Activated CD8-positive, alpha-beta memory T cell treated with anti-CD3 and anti-CD28 coated beads, Interleukin-2, amount 10 ng/mL, durations not matched to agents 7 days and 5 days (primary cell): Measurements from ENCODE around the gene ASGR2. TPM values are rescaled to one million over a fixed set of nuclear protein-coding genes. Genes with fewer than 3 reads are reported as not detected.
A peak's percentile ranks its signal among the peaks of the same experiment; 100 is the strongest.
"Not testable (repeated sequence)": the region's sequence is repeated elsewhere in the genome, so short reads cannot be mapped to it uniquely, and the experiment has no call there.

Experiments
- ATAC-seq: fragments of 150-1000 bp; cut with Tn5 transposase; one replicate; pipeline ENCODE4 v1.10.0; 2021; ENCODE audit warnings: moderate library complexity
- CTCF ChIA-PET: fragments of 350-600 bp; sonication (Branson Sonifier 250); formaldehyde crosslinking; loops from one replicate; lab custom pipeline; 2021; ENCODE audit warnings: antibody characterized with exemption; lab: Charles Lee
- DNase-seq: peaks from one replicate; pipeline ENCODE4 v3.0.0-alpha.2; 2020
- H3K27ac Mint-ChIP-seq: one replicate; pipeline ENCODE4 v1.8.0; 2021; ENCODE audit warnings: mild to moderate bottlenecking, mixed read lengths
- H3K27me3 Mint-ChIP-seq: one replicate; pipeline ENCODE4 v1.8.0; 2021; ENCODE audit warnings: mixed read lengths
- H3K36me3 Mint-ChIP-seq: one replicate; pipeline ENCODE4 v1.8.0; 2021; ENCODE audit warnings: mild to moderate bottlenecking, mixed read lengths
- H3K4me1 Mint-ChIP-seq: one replicate; pipeline ENCODE4 v1.8.0; 2021; ENCODE audit warnings: mixed read lengths
- H3K4me3 Mint-ChIP-seq: one replicate; pipeline ENCODE4 v1.8.0; 2021; ENCODE audit warnings: mild to moderate bottlenecking, moderate library complexity, mixed read lengths
- H3K9me3 Mint-ChIP-seq: one replicate; pipeline ENCODE4 v1.8.0; 2022; ENCODE audit warnings: low read depth, mixed read lengths
- total RNA-seq, 2 experiments: library from RNA; stranded (reverse); gene quantifications; one replicate each; pipeline ENCODE4 v1.2.3, GENCODE V29; 2021

The ASGR2 gene
- total RNA-seq, 2 experiments from 2014 or later = not detected

DNA sequence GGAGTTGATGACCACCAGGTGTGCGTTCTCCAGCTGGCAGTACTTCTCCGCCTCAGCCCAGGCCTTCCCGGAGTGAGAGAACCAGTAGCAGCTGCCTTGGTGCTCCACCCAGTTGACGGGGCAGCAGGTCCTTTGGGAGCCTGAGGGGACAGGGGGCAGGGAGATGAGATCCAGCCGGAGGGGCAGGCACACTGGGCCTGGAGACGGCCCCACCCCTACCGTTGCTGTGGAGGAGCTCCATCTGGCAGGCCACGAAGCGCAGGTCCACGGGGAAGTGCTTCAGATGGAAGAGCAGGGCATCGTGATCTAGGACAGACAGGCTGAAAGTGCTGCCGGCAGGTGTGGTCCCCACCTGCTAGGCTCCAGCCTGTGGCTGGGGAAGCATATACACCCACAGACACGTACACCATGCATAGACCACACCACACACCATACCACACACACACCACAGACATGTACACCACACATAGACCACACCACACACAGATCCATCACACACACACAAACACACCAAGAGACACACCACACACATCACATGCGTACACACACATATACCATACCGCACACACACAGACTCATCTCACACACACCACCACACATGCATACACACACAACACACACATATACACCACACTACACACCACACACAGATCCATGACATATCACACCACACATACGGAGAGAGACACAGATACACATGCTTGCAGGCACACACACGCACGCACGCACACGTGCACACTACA, 7.4 kb downstream of the ASGR2 start:
- peaks cover 5% of the 10 kb centered on the region for H3K27me3 Mint-ChIP-seq
- H3K4me3 Mint-ChIP-seq = no peak overlapping the region
- DNase-seq = no peak
- no peak overlapping the region for H3K27ac Mint-ChIP-seq
- no peaks in the 10 kb centered on the region for H3K36me3 Mint-ChIP-seq
- H3K9me3 Mint-ChIP-seq = no peaks in the 10 kb centered on the region
- peaks cover 12% of the 10 kb centered on the region for H3K4me1 Mint-ChIP-seq
- CTCF ChIA-PET = no interaction called here
- ATAC-seq = no peak

DNA sequence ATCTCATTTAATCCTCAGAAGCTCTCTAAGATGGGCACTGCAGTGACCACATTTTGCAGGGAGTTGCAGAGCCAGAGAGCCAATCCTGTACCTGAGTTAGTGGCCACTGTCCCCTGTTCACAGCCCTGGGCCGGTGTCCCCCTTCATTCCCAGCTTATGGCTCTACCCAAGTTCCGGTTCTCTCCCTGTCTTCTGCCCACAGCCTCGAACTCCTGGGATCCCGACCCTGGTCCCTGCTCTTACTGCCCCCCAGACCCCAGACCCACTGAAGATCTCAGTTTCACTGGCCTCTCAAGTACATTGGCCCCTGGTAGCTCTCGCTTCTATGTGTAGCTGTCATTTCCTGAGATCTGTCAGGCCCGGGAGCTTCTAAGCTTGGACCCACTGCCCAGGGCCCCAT, 12.2 kb downstream of the ASGR2 start:
- ATAC-seq = no peak
- Mint-ChIP-seq H3K9me3 (no peaks in the 10 kb centered on the region), H3K27me3 (peaks cover 7% of the 10 kb centered on the region), H3K4me1 (no peaks in the 10 kb centered on the region), H3K4me3 (no peak overlapping the region), H3K27ac (no peak overlapping the region), H3K36me3 (no peaks in the 10 kb centered on the region)
- CTCF ChIA-PET = interaction anchor here (0.6 kb wide), 1 partner anchor 32 kb away, joined by 3 read pairs; no protein-coding TSS in a partner anchor
- no peak for DNase-seq

DNA sequence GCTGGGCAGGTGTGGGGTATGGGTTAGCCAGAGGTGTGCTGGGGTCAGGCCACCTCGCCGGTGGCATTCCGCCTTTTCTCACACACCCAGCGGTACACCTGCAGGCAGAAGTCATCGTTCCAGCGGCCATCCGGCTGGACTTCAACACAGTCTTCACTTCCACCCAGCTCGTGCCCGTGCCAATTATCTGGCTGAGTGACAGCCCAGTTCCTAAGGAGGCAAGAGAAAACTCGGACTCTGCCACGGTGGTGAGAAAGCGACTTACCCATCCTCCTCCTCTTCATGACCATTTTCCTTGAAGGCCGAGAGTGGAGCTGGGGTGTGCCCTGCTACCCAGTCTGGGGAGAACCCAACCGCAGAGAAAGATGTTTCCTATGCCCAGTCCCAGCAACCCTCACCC, 13.1 kb downstream of the ASGR2 start:
- CTCF ChIA-PET = no interaction called here
- Mint-ChIP-seq H3K4me3 (no peak overlapping the region), H3K27ac (no peak overlapping the region), H3K27me3 (peaks cover 7% of the 10 kb centered on the region), H3K4me1 (no peaks in the 10 kb centered on the region), H3K9me3 (no peaks in the 10 kb centered on the region), H3K36me3 (no peaks in the 10 kb centered on the region)
- ATAC-seq (no peak), DNase-seq (no peak)

DNA sequence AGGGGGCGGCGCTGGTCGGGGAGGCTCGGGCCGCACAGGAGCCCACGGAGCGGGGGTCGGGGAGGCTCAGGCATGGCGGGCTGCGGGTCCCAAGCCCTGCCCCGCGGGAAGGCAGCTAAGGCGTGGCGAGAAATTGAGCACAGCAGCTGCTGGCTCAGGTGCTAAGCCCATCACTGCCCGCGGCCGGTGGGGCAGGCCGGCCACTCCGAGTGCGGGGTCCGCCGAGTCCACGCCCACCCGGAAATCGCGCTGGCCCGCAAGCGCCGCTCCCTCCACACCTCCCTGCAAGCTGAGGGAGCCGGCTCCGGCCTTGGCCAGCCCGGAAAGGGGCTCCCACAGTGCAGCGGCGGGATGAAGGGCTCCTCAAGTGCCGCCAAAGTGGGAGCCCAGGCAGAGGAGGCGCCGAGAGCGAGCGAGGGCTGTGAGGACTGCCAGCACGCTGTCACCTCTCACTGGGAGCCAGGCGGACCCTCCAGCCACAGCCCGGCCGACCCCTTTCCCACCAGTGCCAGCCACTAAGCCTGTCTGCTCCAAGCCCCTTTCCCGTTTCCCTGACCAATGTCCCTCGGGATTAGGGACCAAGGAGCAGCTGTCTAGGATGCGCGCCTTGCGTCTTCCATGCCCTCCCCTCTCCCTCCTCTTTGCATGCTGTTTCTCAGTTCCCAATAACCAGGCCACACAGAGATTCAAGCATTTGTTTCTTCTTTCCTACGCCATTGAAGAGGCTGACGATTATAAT, 13.8 kb downstream of the ASGR2 start:
- CTCF ChIA-PET, H3K4me1 Mint-ChIP-seq: not testable (repeated sequence)

DNA sequence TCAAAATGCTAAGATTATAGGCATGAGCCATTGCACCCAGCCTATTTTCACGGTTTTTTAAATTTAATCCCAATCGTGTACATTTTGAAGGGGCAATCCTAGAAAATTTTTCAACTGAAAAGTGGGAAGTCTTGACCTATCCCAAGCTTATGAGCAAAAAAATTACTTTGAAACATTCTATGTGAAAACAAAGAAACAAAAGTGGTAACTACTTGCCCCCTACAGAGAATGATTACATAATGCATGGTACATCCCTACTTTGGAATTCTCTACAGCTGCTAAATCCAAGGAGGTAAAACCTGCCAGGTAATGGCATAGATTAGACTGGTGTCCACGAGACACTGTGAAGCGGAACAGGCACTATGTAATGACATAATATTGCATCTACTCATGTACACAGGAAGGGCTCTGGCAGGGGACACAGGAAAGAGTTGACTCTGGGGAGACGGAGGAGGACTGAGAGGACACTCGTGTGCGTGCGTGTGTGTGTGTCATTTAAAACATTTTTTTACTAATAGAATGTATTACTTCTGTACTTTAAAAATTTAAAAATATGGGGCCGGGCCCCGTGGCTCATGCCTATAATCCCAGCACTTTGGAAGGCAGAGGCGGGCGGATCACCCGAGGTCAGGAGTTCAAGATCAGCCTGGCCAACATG, 15.7 kb downstream of the ASGR2 start:
- H3K4me1 Mint-ChIP-seq = no peaks in the 10 kb centered on the region
- no peak overlapping the region for H3K4me3 Mint-ChIP-seq
- CTCF ChIA-PET = no interaction called here
- no peaks in the 10 kb centered on the region for H3K9me3 Mint-ChIP-seq
- no peak overlapping the region for H3K27ac Mint-ChIP-seq
- peaks cover 17% of the 10 kb centered on the region for H3K27me3 Mint-ChIP-seq
- no peak for DNase-seq
- H3K36me3 Mint-ChIP-seq = no peaks in the 10 kb centered on the region
- no peak for ATAC-seq

More for the DNA sequence above, 13.8 kb downstream of the ASGR2 start:
- not testable (repeated sequence) for H3K36me3 Mint-ChIP-seq, H3K27ac Mint-ChIP-seq, H3K27me3 Mint-ChIP-seq, ATAC-seq, H3K9me3 Mint-ChIP-seq, DNase-seq, H3K4me3 Mint-ChIP-seq

DNA sequence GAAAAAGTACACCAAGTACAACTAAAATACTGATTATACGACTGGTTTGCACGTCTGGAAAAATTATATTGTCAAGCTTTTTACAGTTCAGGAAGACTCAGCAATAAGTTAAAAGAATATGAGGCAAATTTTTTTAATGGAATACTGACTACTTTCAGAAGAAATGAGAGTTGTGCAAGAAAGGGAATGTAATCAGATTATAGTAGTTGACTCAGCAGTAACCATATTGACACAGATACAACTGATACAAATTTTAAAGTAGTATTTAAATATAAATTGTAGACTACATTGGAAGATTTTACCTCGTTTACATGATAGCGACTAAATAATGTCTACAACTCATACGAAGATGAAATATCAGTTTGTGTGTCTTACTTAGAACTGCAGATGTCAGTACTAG, 16.7 kb downstream of the ASGR2 start:
- Mint-ChIP-seq H3K4me1 (no peaks in the 10 kb centered on the region), H3K4me3 (no peak overlapping the region), H3K9me3 (no peaks in the 10 kb centered on the region), H3K36me3 (no peaks in the 10 kb centered on the region), H3K27me3 (peaks cover 17% of the 10 kb centered on the region), H3K27ac (no peak overlapping the region)
- DNase-seq = no peak
- CTCF ChIA-PET = no interaction called here
- no peak for ATAC-seq

DNA sequence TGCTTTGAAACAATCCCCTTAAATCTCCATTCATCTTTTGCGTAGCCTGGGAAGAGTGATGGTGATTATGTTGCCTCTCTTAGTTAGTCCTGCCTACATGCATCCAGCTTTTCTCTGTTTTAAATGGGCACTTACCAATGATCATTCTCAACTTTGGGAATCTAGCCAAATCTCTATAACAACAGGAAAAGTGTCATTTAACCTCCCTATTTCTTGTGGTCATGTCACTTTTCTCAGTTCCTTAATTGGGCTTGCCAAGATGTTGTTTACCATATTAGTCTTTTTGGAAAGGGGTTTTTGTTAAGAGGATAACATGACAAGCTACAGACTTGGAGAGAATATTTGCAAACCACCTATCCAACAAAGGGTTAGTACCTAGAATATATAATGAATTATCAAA, 19.0 kb downstream of the ASGR2 start:
- Mint-ChIP-seq H3K4me1 (no peaks in the 10 kb centered on the region), H3K4me3 (no peak overlapping the region), H3K9me3 (no peaks in the 10 kb centered on the region), H3K27me3 (peaks cover 23% of the 10 kb centered on the region), H3K27ac (no peak overlapping the region), H3K36me3 (no peaks in the 10 kb centered on the region)
- no peak for ATAC-seq
- CTCF ChIA-PET = no interaction called here
- no peak for DNase-seq

DNA sequence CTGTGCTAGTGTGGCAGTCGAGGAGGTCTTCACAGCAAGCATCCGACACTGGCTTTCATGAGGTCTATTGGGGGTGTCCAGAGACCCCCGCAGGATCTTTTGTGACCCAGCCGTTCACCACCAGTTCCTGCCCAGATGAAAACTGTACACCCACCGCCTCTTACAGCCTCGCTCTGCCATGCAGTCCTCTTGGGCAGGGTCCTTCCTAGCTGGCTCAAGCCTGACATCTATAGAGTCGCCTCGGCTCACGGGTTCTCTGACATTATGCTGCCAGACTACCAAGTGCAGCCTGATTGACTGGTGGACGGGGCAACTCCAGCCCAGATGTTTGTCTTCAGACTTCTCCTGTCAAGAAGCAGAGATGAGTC, 20.0 kb downstream of the ASGR2 start:
- CTCF ChIA-PET = no interaction called here
- DNase-seq = no peak
- Mint-ChIP-seq H3K4me3 (no peak overlapping the region), H3K27ac (no peak overlapping the region), H3K36me3 (no peaks in the 10 kb centered on the region), H3K9me3 (no peaks in the 10 kb centered on the region), H3K4me1 (no peaks in the 10 kb centered on the region), H3K27me3 (peaks cover 22% of the 10 kb centered on the region)
- no peak for ATAC-seq

DNA sequence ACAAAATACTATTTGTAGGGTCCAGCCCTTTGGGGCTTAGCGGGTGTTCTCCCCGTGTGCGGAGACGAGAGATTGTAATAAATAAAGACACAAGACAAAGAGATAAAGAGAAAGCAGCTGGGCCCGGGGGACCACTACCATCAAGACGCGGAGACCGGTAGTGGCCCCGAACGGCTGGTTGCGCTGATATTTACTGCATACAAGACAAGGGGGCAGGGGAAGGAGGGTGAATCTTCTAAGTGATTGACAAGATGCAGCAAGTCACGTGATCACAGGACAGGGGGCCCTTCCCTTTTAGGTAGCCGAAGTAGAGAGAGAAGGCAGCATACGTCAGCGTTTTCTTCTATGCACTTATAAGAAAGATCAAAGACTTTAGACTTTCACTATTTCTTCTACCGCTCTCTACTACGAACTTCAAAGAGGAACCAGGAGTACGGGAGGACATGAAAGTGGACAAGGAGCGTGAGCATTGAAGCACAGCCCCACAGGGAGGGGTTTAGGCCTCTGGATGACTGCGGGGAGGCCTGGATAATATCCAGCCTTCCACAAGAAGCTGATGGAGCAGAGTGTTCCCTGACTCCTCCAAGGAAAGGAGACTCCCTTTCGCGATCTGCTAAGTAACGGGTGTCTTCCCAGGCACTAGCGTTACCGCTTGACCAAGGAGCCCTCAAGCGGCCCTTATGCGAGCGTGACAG, 23.2 kb downstream of the ASGR2 start:
- H3K36me3 Mint-ChIP-seq, H3K27ac Mint-ChIP-seq, H3K9me3 Mint-ChIP-seq, H3K4me1 Mint-ChIP-seq, H3K4me3 Mint-ChIP-seq, ATAC-seq: not testable (repeated sequence)
- H3K27me3 Mint-ChIP-seq = peaks cover 35% of the 10 kb centered on the region
- peak; percentile 45 for DNase-seq
- CTCF ChIA-PET = interaction anchor here (0.7 kb wide), 1 partner anchor 13 kb away, joined by 3 read pairs; no protein-coding TSS in a partner anchor

DNA sequence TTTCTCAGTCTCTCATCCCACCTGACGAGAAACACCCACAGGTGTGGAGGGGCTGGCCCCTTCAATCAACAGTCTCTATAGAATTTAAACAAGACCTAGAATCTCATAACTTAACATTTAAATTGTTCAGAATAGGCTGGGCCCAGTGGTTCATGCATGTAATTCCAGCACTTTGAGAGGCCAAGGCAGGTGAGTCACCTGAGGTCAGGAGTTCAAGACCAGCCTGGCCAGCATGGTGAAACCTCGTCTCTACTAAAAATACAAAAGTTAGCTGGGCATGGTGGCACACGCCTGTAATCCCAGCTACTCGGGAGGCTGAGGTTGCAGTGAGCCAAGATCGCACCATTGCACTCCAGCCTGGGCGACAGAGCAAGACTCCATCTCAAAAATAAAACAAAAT, 25.1 kb downstream of the ASGR2 start:
- not testable (repeated sequence) for DNase-seq, ATAC-seq, H3K4me1 Mint-ChIP-seq, H3K27ac Mint-ChIP-seq, H3K9me3 Mint-ChIP-seq, H3K4me3 Mint-ChIP-seq, H3K36me3 Mint-ChIP-seq
- H3K27me3 Mint-ChIP-seq = peaks cover 29% of the 10 kb centered on the region
- CTCF ChIA-PET = interaction anchor here (1.0 kb wide), 1 partner anchor 48 kb away, joined by 3 read pairs; no protein-coding TSS in a partner anchor

DNA sequence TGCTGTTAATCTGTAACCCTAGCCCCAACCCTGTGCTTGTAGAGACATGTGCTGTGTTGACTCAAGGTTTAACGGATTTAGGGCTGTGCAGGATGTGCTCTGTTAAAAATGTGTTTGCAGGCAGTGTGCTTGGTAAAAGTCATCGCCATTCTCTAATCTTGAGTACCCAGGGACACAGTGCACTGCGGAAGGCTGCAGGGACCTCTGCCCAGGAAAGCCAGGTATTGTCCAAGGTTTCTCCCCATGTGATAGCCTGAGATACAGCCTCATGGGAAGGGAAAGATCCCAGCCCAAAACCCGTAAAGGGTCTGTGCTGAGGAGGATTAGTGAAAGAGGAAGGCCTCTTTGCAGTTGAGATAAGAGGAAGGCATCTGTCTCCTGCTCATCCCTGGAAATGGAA, 26.2 kb downstream of the ASGR2 start:
- H3K4me1 Mint-ChIP-seq, ATAC-seq, H3K4me3 Mint-ChIP-seq, H3K27ac Mint-ChIP-seq, CTCF ChIA-PET, H3K9me3 Mint-ChIP-seq, DNase-seq, H3K36me3 Mint-ChIP-seq: not testable (repeated sequence)
- H3K27me3 Mint-ChIP-seq = peaks cover 39% of the 10 kb centered on the region

DNA sequence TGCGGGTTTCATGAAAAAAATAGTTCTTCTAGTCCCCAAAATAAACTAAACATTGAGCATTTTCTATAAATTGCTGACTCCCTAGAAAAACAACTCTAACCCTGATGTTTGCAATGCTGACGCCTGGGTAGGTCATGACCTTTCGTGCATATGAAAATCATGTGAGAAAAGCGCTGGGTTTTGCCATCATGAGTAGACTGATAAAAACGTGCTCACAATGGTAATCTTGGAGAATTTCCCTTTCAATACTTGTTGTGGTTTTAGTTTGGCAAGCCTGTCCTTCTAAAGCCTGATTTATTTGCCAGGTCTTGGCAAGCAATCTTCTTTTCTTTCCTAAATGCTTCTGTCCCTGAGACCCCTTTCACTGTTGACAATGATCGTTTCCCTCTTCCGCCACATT, 30.5 kb downstream of the ASGR2 start:
- CTCF ChIA-PET = interaction anchor here (2.0 kb wide), 1 partner anchor 49 kb away, joined by 4 read pairs; no protein-coding TSS in a partner anchor
- peaks cover 28% of the 10 kb centered on the region for H3K4me1 Mint-ChIP-seq
- ATAC-seq = no peak

DNA sequence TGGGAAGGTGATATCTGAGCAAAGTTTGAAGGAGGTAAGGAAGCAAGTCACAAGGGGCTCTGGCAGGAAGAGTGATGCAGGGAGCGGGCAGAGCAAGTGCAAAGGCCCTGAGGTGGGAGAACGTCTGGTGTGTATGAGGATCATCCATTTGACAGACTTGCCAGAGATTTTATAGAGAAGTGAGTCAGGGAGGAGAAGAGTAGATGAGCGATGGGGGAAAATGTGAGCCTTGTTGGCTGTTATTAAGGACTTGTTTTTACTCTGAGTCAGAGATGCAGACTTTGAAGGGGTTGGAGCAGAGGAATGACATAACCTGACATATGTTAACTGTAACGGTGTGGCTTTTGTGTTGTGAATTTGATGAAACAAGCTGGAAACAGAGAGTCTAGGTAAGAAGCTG, 31.0 kb downstream of the ASGR2 start:
- no peaks in the 10 kb centered on the region for H3K36me3 Mint-ChIP-seq
- peaks cover 28% of the 10 kb centered on the region for H3K4me1 Mint-ChIP-seq
- DNase-seq (no peak), ATAC-seq (no peak)
- no peak overlapping the region for H3K4me3 Mint-ChIP-seq
- CTCF ChIA-PET = interaction anchor here (2.0 kb wide), 1 partner anchor 50 kb away, joined by 4 read pairs; no protein-coding TSS in a partner anchor
- H3K9me3 Mint-ChIP-seq = no peaks in the 10 kb centered on the region
- no peak overlapping the region for H3K27ac Mint-ChIP-seq
- H3K27me3 Mint-ChIP-seq = peaks cover 51% of the 10 kb centered on the region

More for the DNA sequence above, 30.5 kb downstream of the ASGR2 start:
- H3K9me3 Mint-ChIP-seq = no peaks in the 10 kb centered on the region
- H3K27ac Mint-ChIP-seq = no peak overlapping the region
- H3K36me3 Mint-ChIP-seq = no peaks in the 10 kb centered on the region
- no peak overlapping the region for H3K4me3 Mint-ChIP-seq
- peaks cover 53% of the 10 kb centered on the region for H3K27me3 Mint-ChIP-seq
- no peak for DNase-seq
